ENCODE data around the gene IL22.

Gene IL22

DNA sequence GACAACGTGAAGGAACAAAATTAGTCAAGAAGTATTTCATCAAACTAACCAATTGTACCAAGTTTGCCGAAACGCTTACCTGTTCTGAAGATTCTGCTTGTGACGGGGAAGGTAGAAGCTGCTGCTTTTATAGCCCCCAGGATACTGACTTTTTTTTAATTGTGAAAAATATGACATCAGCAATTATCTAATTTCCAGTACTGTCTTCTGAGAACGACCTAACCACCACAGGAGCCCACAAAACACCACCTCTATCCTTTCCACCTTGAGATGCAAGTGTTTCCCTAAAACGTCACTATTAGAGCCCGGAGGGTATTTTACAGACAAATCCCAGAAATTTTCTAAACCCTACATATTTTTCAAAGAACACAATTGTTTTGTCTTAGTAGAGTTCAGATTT lies at the start of gene IL22:
Gene IL22 (minus strand): TSS at position 101 of the 400 bp plus-strand sequence. CDS start 156 bp downstream, outside the sequence.
- no peak for FAIRE-seq

DNA sequence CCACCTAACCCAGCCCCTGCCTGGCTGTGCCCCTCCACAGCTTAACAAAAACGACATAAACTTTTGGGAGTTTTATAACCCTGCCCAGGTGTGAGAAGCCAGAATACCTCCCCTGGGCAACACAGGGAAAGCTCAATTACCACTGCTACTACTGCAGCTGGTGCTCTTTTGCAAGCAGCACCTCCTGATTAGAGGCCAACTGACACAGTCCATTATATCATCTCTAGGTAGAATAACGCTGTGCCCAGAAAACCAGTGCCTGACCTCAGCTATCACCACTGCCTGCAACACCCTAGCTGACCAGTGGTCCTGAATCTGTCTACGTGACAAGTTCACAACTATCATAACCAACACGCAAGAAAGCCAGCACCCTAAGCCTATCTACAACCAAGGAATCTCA lies 44.5 kb upstream of the IL22 start:
- FAIRE-seq = no peak

DNA sequence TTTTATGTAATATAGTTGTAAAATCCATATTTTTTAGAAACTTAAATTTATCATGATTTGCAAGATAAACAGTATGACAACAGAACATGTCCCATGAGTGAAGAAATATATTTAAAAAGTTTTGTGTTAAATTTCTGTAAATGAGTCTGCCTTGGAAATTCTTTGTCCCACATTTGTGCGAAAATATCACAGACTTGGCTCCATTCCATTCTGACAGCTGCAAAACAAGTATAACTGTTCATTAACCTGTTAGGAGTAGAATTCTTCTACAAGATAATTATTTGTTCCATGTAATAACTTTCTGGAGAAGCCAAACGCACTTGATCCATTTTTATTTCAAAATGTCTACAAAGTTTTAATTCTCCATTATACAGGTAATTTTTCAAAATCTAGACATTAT lies 40.8 kb upstream of the IL22 start:
- no peak for FAIRE-seq

- no peak for FAIRE-seq
Measured at GRCh38 chr12:68293347-68293746, 39.9 kb upstream of the IL22 start.

DNA sequence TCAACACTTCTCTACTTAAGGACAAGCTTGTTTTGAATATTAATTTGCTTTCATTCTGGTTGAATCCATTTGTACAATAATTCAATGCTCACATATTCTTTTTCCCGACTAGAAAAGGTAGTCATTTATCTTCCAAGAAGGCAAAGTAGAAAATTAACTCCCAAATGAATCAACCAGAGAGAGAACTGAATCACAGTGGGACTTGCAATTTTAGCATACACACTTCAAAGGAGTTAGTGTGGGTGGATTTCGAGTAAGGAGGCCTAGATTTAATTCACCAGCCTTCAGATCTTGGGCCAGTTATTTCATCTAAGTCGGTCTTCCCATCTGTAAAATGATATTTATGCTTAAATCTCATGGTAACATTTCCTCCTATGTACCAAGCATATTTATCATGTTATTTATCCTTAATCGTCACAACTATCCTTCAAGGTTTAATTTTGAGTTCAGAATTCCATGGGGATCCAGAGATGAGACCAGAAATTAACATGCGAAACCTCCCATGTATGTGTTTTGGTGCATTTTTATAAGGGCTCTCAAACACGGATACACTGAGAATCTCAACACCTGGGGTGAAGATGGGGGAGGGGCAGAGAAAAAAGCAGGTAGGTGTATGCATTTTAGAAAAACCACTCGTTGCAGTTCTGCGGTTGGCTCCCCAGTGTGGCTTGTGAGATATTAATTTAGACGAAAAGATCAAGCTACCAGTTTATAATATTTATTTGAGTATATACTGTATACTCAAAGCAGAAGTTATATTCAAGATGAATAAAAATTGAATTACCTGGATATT lies 38.9 kb upstream of the IL22 start:
- FAIRE-seq = no peak

DNA sequence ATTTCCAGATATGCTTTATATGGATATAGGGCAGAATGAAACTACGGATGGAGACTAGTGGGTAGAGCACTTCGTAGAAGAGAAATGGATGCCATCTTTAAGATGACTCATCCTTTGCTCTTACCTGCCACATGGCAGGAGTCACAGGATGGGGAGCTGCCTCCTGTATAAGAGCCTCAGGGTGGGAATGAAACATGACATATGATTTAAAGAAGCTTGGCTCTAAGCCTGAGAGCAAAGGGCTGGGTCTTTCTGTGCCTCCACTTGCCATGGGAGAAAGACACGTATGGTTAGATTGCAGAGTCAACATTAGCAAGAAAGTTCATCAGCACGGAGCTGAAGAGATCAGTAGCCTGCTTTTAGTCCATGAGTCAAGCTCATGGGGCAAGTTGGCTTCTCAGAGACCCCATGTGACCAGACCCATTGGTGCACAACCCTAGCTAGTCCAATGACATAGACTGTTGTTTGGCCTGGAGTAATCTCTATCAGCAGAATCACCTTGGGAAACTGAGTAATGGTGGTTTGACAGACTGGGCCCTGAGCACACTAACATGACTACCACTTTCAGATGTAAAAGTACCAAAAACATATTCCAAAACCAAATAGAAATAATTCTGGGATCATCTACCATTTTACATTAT lies 38.1 kb upstream of the IL22 start:
- FAIRE-seq = no peak

GRCh38 chr12:68290126-68290525 lies 36.7 kb upstream of the IL22 start:
- no peak for FAIRE-seq

DNA sequence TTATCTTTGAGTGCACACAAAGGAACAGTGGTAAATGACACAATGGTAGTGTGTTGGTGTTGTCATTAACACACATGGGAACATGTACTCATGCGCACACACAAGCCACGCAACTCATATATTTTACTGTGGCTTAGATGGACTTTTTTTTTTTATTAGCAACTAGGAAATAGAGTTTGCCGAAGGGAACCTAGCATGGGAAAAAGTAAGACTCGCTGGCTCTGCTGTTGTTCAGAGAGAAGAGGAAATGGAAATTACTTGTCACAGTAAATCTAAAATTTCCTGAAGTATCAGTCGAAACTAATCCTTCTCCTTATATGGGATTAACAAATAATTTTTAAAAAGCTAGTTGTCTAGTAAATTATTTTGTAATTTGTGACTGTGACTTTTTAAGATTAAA lies 33.7 kb upstream of the IL22 start:
- no peak for FAIRE-seq

GRCh38 chr12:68286396-68286795 lies 33.0 kb upstream of the IL22 start:
- FAIRE-seq = no peak

- FAIRE-seq = no peak
Measured at GRCh38 chr12:68285541-68285940, 32.1 kb upstream of the IL22 start.

- no peak for FAIRE-seq
Measured at GRCh38 chr12:68281322-68282077, 28.1 kb upstream of the IL22 start.

DNA sequence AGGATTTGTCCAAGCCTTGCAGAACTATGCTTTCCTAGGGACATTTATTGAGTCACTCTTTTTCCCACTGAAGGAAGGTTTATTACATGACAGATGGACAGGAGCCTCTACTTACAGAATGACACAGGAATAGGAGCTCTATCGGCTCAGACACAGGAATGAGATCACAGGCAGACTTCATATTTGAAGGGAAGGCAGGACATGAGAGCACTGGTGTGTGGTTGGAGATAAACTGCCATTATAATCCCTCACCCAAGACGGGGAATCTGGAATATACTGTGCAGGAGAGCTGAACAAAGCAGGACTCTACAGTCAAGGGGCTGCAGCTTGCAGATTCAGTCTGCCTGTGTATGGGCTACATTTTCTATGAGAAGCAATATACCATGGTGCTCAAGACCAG lies 26.8 kb upstream of the IL22 start:
- no peak for FAIRE-seq

- no peak for FAIRE-seq
Measured at GRCh38 chr12:68279227-68280054, 26.0 kb upstream of the IL22 start.

DNA sequence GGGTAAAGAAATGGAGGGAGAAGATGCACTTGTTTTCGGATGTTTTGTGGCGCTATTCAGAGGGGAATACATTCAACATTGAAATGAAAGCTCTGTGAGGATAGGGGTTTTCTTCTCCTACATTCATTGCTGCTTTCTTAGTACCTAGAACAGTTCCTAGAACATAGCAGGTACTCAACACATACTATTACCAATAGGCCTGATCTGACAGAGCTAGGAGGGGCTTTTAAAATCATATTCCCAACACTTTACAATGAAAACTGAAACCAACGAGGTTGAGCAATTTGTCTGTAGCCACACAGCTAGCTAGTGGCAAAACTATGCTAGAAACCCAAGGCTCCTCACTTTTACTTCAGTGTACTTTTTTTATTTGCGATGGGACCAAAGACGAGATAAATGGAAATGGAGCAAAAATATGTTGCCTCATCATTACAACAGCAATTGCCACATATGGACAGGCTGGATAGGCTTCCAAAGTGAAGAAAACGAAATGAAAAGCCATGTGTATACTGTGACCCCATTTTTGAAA lies 23.1 kb upstream of the IL22 start:
- no peak for FAIRE-seq

- no peak for FAIRE-seq
Measured at GRCh38 chr12:68272732-68273131, 19.3 kb upstream of the IL22 start.

GRCh38 chr12:68271346-68271745 lies 17.9 kb upstream of the IL22 start:
- no peak for FAIRE-seq

GRCh38 chr12:68270358-68270757 lies 17.0 kb upstream of the IL22 start:
- FAIRE-seq = no peak

DNA sequence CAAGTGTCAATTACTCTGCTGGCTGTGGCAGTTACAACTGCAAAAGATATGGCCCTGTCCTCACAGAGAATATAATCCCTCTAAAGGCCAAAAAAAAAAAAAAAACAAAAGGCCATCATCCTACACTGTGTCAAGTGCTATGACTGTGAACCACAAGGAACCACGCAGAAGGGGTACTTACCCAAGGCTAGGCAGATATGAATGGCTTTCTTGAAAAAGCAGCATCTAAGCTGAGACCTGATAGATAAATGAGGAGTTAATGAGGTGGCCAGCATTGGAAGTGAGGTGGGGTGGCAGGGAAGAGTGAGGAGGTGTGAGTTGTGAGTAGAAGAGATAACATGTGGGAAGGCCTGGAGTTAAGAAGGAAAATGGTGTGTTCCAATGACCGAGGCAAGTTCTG lies 16.4 kb upstream of the IL22 start:
- FAIRE-seq = no peak

DNA sequence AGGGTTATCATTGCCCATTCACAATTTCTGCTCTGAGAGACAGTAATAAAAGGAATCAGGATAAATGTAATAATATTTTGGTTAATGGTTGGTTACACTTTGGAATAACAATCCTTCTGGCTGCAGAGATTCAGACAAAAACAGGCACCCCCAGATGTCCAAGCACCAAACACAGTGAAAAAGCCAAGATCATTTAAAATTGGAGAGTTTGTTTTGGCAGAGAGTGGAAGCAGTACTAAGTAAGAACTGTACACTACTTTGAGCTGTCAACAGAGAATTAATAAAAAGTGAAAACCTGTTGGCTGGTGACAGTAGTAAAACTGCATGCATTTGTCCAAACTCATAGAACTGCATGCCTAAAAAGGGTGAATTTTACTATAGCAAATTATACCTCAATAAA lies 15.6 kb upstream of the IL22 start:
- FAIRE-seq = no peak

GRCh38 chr12:68267892-68268396 lies 14.5 kb upstream of the IL22 start:
- FAIRE-seq = no peak

DNA sequence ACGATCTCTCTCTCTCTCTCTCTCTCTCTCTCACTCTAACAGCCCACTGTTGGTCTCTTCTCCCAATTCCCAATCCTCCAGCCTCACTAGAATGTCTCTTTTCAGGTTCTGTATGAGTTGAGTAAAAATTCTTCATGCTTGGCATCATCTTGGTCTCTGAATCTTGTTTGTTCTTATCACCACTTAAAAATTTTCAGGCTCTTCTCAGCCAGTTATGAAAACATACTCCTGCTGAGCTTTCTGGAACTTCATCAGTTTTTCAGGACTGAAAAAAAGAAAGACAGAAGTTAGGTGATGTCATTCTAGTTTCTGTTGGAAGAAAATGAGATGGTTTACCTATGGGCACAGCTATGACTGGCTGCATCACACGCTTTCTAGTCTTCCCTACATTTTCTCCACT lies 11.5 kb upstream of the IL22 start:
- FAIRE-seq = no peak

- no peak for FAIRE-seq
Measured at GRCh38 chr12:68264158-68264855, 10.9 kb upstream of the IL22 start.

All from G401.6 (cell line).